SU-DHL-6 (cell line): ENCODE results near the gene DNAH17.

ENCODE experiments used
- H2AFZ ChIP-seq: fragments of 200-600 bp; sonication (generic); 2 replicates; pipeline ENCODE4 v1.6.1; 2014; ENCODE audit warnings: low read depth, mild to moderate bottlenecking, moderate library complexity, mixed read lengths, antibody characterized with exemption, low read length; ENCODE audit not compliant: severe bottlenecking
- H3F3A ChIP-seq: fragments of 200-600 bp; shearing (Covaris generic); 2 replicates; pipeline ENCODE4 v1.6.0; 2016; ENCODE audit warnings: antibody characterized with exemption, mild to moderate bottlenecking; ENCODE audit not compliant: insufficient read depth
- H3K27ac ChIP-seq: fragments of 200-600 bp; sonication (generic); 2 replicates; pipeline ENCODE4 v1.5.1; 2016; ENCODE audit warnings: low read depth, mild to moderate bottlenecking, low read length, moderate library complexity, mixed read lengths
- H3K27me3 ChIP-seq: fragments of 200-600 bp; sonication (generic), shearing (Covaris generic); 2 replicates; pipeline ENCODE4 v1.6.0; 2014; ENCODE audit warnings: mild to moderate bottlenecking, low read length
- H3K36me3 ChIP-seq: fragments of 200-600 bp; sonication (generic); 2 replicates; pipeline ENCODE4 v1.6.1; 2014; ENCODE audit warnings: mild to moderate bottlenecking, low read length, mixed read lengths
- H3K4me2 ChIP-seq: fragments of 300-600, 200-600 bp; shearing (Covaris generic), sonication (generic); 2 replicates; pipeline ENCODE4 v1.6.0; 2014; ENCODE audit warnings: low read length, low read depth, mild to moderate bottlenecking; ENCODE audit not compliant: poor library complexity, severe bottlenecking
- H3K4me3 ChIP-seq: fragments of 200-600 bp; sonication (generic); 2 replicates; pipeline ENCODE4 v1.5.1; 2014; ENCODE audit warnings: antibody characterized with exemption, low read length, mild to moderate bottlenecking, mixed read lengths; ENCODE audit not compliant: insufficient read depth, poor library complexity, severe bottlenecking
- H3K79me2 ChIP-seq: fragments of 200-600 bp; sonication (generic); 2 replicates; pipeline ENCODE4 v1.6.1; 2014; ENCODE audit warnings: mild to moderate bottlenecking, low read length, moderate library complexity; ENCODE audit not compliant: insufficient read depth
- H3K9ac ChIP-seq: fragments of 200-600 bp; sonication (generic); 2 replicates; pipeline ENCODE4 v1.7.0; 2014; ENCODE audit warnings: mild to moderate bottlenecking, low read length
- H3K9me2 ChIP-seq: fragments of 200-600 bp; sonication (generic); replicated peaks from 2 replicates; pipeline ENCODE4 v1.6.1; 2014; ENCODE audit warnings: low read length; ENCODE audit not compliant: insufficient read depth
- H3K9me3 ChIP-seq: fragments of 200-600 bp; sonication (generic); 2 replicates; pipeline ENCODE4 v1.6.1; 2014; ENCODE audit warnings: low read length, mixed read lengths; ENCODE audit not compliant: insufficient read depth
- H4K20me1 ChIP-seq: fragments of 200-600 bp; sonication (generic); 2 replicates; pipeline ENCODE4 v1.6.1; 2014; ENCODE audit warnings: low read depth, mild to moderate bottlenecking, antibody characterized with exemption, low read length, moderate library complexity, mixed read lengths
- CTCF ChIP-seq: fragments of 200-600 bp; sonication (generic); IDR thresholded peaks from one replicate; pipeline ENCODE4 v1.5.1; 2017; ENCODE audit warnings: antibody characterized with exemption, mild to moderate bottlenecking, low read length, moderate library complexity; ENCODE audit not compliant: insufficient read depth, poor library complexity, severe bottlenecking
- EZH2phosphoT487 ChIP-seq: fragments of 200-600 bp; sonication (generic), shearing (Covaris generic); conservative IDR thresholded peaks from 2 replicates; pipeline ENCODE4 v1.6.1; 2018; ENCODE audit warnings: mild to moderate bottlenecking, antibody characterized with exemption, low read length, moderate library complexity, mixed read lengths

Gene DNAH17

GRCh38 chr17:78418326-78419026 is 158.7 kb downstream of the DNAH17 start:
- Histone ChIP-seq H3K9me2 (no peaks in the 10 kb centered on the region), H4K20me1 (no peaks in the 10 kb centered on the region), H3K27me3 (no peaks in the 10 kb centered on the region), H3K4me2 (no peak overlapping the region), H3K9ac (no peak overlapping the region), H3K4me3 (no peak overlapping the region), H3K79me2 (no peaks in the 10 kb centered on the region), H3K36me3 (no peaks in the 10 kb centered on the region), H2AFZ (no peak overlapping the region), H3F3A (peaks cover 6% of the 10 kb centered on the region; the same call in 1 of the 2 replicates), H3K9me3 (no peaks in the 10 kb centered on the region), H3K27ac (no peak overlapping the region)
- TF ChIP-seq CTCF (no peak), EZH2phosphoT487 (no peak)

GRCh38 chr17:78417531-78417909 is 159.7 kb downstream of the DNAH17 start:
- Histone ChIP-seq H3K9me3 (no peaks in the 10 kb centered on the region), H3K27me3 (no peaks in the 10 kb centered on the region), H3K4me2 (no peak overlapping the region), H2AFZ (no peak overlapping the region), H3K27ac (no peak overlapping the region), H3K36me3 (no peaks in the 10 kb centered on the region), H4K20me1 (no peaks in the 10 kb centered on the region), H3K4me3 (no peak overlapping the region), H3K79me2 (no peaks in the 10 kb centered on the region), H3K9ac (no peak overlapping the region), H3K9me2 (no peaks in the 10 kb centered on the region), H3F3A (peaks cover 6% of the 10 kb centered on the region; the same call in 1 of the 2 replicates)
- TF ChIP-seq EZH2phosphoT487 (no peak), CTCF (no peak)

- Histone ChIP-seq H3K9me3 (no peaks in the 10 kb centered on the region), H3K36me3 (no peaks in the 10 kb centered on the region), H2AFZ (no peak overlapping the region), H3F3A (peaks cover 6% of the 10 kb centered on the region; the same call in 1 of the 2 replicates), H3K79me2 (no peaks in the 10 kb centered on the region), H3K27ac (no peak overlapping the region), H3K9ac (no peak overlapping the region), H3K9me2 (no peaks in the 10 kb centered on the region), H4K20me1 (no peaks in the 10 kb centered on the region), H3K4me2 (no peak overlapping the region), H3K4me3 (no peak overlapping the region), H3K27me3 (no peaks in the 10 kb centered on the region)
- no peak for TF ChIP-seq EZH2phosphoT487
Observed at GRCh38 chr17:78416791-78417530, 160.2 kb downstream of the DNAH17 start.
